HG02884 (cell line): ENCODE data around the gene C5orf24.
"Not testable (repeated sequence)": the region's sequence is repeated elsewhere in the genome, so short reads cannot be mapped to it uniquely, and the experiment has no call there.

Source experiments
- ATAC-seq: cut with Tn5 transposase; IDR thresholded peaks from one replicate; pipeline ENCODE4 v1.9.1; 2021; ENCODE audit warnings: mild to moderate bottlenecking, moderate library complexity; ENCODE audit not compliant: unreplicated experiment

The C5orf24 gene

GRCh38 chr5:134845852-134846640 lies at the start of gene C5orf24:
C5orf24 (plus strand) TSS chr5:134845968; CDS start chr5:134854901, 8,933 bp downstream.
- ATAC-seq = peak; percentile 93

GRCh38 chr5:134798468-134798867 lies 47.3 kb upstream of the C5orf24 start:
- peak; percentile 54 for ATAC-seq

GRCh38 chr5:134803821-134804220 lies 41.9 kb upstream of the C5orf24 start:
- no peak for ATAC-seq

- no peak for ATAC-seq
Measured at GRCh38 chr5:134813407-134813806, 32.4 kb upstream of the C5orf24 start.

- ATAC-seq = no peak
Measured at GRCh38 chr5:134813827-134814226, 31.9 kb upstream of the C5orf24 start.

- ATAC-seq = no peak
Measured at GRCh38 chr5:134817006-134817405, 28.8 kb upstream of the C5orf24 start.

- no peak for ATAC-seq
Measured at GRCh38 chr5:134818776-134819175, 27.0 kb upstream of the C5orf24 start.

GRCh38 chr5:134819407-134819963 lies 26.3 kb upstream of the C5orf24 start:
- ATAC-seq = no peak

GRCh38 chr5:134821841-134822240 lies 23.9 kb upstream of the C5orf24 start:
- ATAC-seq = no peak

GRCh38 chr5:134824681-134825080 lies 21.1 kb upstream of the C5orf24 start:
- no peak for ATAC-seq

- ATAC-seq = no peak
Measured at GRCh38 chr5:134825212-134825611, 20.6 kb upstream of the C5orf24 start.

GRCh38 chr5:134833340-134834032 lies 12.3 kb upstream of the C5orf24 start:
- no peak for ATAC-seq

- ATAC-seq = no peak
Measured at GRCh38 chr5:134835623-134836022, 10.1 kb upstream of the C5orf24 start.

- ATAC-seq = no peak
Measured at GRCh38 chr5:134837530-134838181, 8.1 kb upstream of the C5orf24 start.

- ATAC-seq = not testable (repeated sequence)
Measured at GRCh38 chr5:134838361-134838760, 7.4 kb upstream of the C5orf24 start.

GRCh38 chr5:134840811-134841210 lies 5.0 kb upstream of the C5orf24 start:
- ATAC-seq = no peak

GRCh38 chr5:134844252-134844651 lies 1.5 kb upstream of the C5orf24 start:
- ATAC-seq = no peak

- ATAC-seq = no peak
Measured at GRCh38 chr5:134845335-134845851, 375 bp upstream of the C5orf24 start.

GRCh38 chr5:134846641-134846960 lies 833 bp downstream of the C5orf24 start:
- no peak for ATAC-seq

- not testable (repeated sequence) for ATAC-seq
Measured at GRCh38 chr5:134849434-134849933, 3.7 kb downstream of the C5orf24 start.

GRCh38 chr5:134851307-134851923 lies 5.6 kb downstream of the C5orf24 start:
- ATAC-seq = no peak
